Activated naive CD8-positive, alpha-beta T cell treated with anti-CD3 and anti-CD28 coated beads, Interleukin-2, amount 50 U/mL, for 24 hours (primary cell): ENCODE results near the gene GRIA1.

ENCODE experiments used
- ATAC-seq: fragments of 150-1000 bp; cut with Tn5 transposase; one replicate; pipeline ENCODE4 v1.10.0; 2021
- DNase-seq: peaks from one replicate; pipeline ENCODE4 v3.0.0; 2021
- H3K27ac Mint-ChIP-seq: one replicate; pipeline ENCODE4 v1.8.0; 2021; ENCODE audit warnings: mild to moderate bottlenecking, mixed read lengths
- H3K27me3 Mint-ChIP-seq: one replicate; pipeline ENCODE4 v1.8.0; 2021; ENCODE audit warnings: mixed read lengths
- H3K36me3 Mint-ChIP-seq: one replicate; pipeline ENCODE4 v1.8.0; 2021; ENCODE audit warnings: low read depth, mixed read lengths
- H3K4me1 Mint-ChIP-seq: one replicate; pipeline ENCODE4 v1.8.0; 2021; ENCODE audit warnings: mixed read lengths
- H3K4me3 Mint-ChIP-seq: one replicate; pipeline ENCODE4 v1.8.0; 2021; ENCODE audit warnings: mild to moderate bottlenecking, moderate library complexity, mixed read lengths
- H3K9me3 Mint-ChIP-seq: one replicate; pipeline ENCODE4 v1.8.0; 2021; ENCODE audit warnings: mixed read lengths

Gene GRIA1

GRCh38 chr5:153490118-153491037 is at the start of gene GRIA1:
Gene GRIA1, plus strand, starts transcription at chr5:153490670.
- Mint-ChIP-seq H3K4me1 (no peaks in the 10 kb centered on the region), H3K36me3 (no peaks in the 10 kb centered on the region)

GRCh38 chr5:153445875-153446579 is 44.4 kb upstream of the GRIA1 start:
- Mint-ChIP-seq H3K27me3 (no peaks in the 10 kb centered on the region), H3K4me3 (no peak overlapping the region), H3K36me3 (no peaks in the 10 kb centered on the region), H3K4me1 (no peaks in the 10 kb centered on the region), H3K9me3 (peaks cover 5% of the 10 kb centered on the region), H3K27ac (no peak overlapping the region)
- ATAC-seq (no peak), DNase-seq (no peak)

More at GRCh38 chr5:153490118-153491037, at the start of gene GRIA1:
- DNase-seq (no peak), ATAC-seq (no peak)
- Mint-ChIP-seq H3K27me3 (peaks cover 24% of the 10 kb centered on the region), H3K9me3 (no peaks in the 10 kb centered on the region), H3K27ac (no peak within 1 kb of the TSS), H3K4me3 (no peak within 1 kb of the TSS)

- Mint-ChIP-seq H3K9me3 (peaks cover 4% of the 10 kb centered on the region), H3K27ac (no peak overlapping the region)
Measured at GRCh38 chr5:153447534-153447933, 42.9 kb upstream of the GRIA1 start.

GRCh38 chr5:153456354-153456753 is 34.1 kb upstream of the GRIA1 start:
- DNase-seq (no peak), ATAC-seq (no peak)
- Mint-ChIP-seq H3K4me1 (no peaks in the 10 kb centered on the region), H3K9me3 (no peaks in the 10 kb centered on the region), H3K36me3 (no peaks in the 10 kb centered on the region), H3K27ac (no peak overlapping the region), H3K4me3 (no peak overlapping the region), H3K27me3 (no peaks in the 10 kb centered on the region)

More at GRCh38 chr5:153447534-153447933, 42.9 kb upstream of the GRIA1 start:
- no peaks in the 10 kb centered on the region for H3K4me1 Mint-ChIP-seq
- ATAC-seq: no peak
- DNase-seq: no peak
- H3K4me3 Mint-ChIP-seq: no peak overlapping the region
- no peaks in the 10 kb centered on the region for H3K36me3 Mint-ChIP-seq
- no peaks in the 10 kb centered on the region for H3K27me3 Mint-ChIP-seq

- no peak overlapping the region for H3K27ac Mint-ChIP-seq
- H3K4me1 Mint-ChIP-seq: no peaks in the 10 kb centered on the region
- H3K9me3 Mint-ChIP-seq: no peaks in the 10 kb centered on the region
- no peak overlapping the region for H3K4me3 Mint-ChIP-seq
- DNase-seq: no peak
- no peak for ATAC-seq
- H3K27me3 Mint-ChIP-seq: no peaks in the 10 kb centered on the region
- H3K36me3 Mint-ChIP-seq: no peaks in the 10 kb centered on the region
Measured at GRCh38 chr5:153456993-153457392, 33.5 kb upstream of the GRIA1 start.

- H3K27me3 Mint-ChIP-seq: no peaks in the 10 kb centered on the region
- no peak for DNase-seq
- ATAC-seq: no peak
- no peak overlapping the region for H3K4me3 Mint-ChIP-seq
- H3K9me3 Mint-ChIP-seq: no peaks in the 10 kb centered on the region
- no peaks in the 10 kb centered on the region for H3K36me3 Mint-ChIP-seq
- H3K4me1 Mint-ChIP-seq: no peaks in the 10 kb centered on the region
- H3K27ac Mint-ChIP-seq: no peak overlapping the region
Measured at GRCh38 chr5:153458268-153458667, 32.2 kb upstream of the GRIA1 start.

- Mint-ChIP-seq H3K4me1 (no peaks in the 10 kb centered on the region), H3K27me3 (no peaks in the 10 kb centered on the region), H3K36me3 (no peaks in the 10 kb centered on the region), H3K4me3 (no peak overlapping the region), H3K9me3 (no peaks in the 10 kb centered on the region), H3K27ac (no peak overlapping the region)
- DNase-seq (no peak), ATAC-seq (no peak)
Measured at GRCh38 chr5:153459051-153459743, 31.3 kb upstream of the GRIA1 start.

- Mint-ChIP-seq H3K36me3 (no peaks in the 10 kb centered on the region), H3K27ac (no peak overlapping the region)
- no peak for DNase-seq
Measured at GRCh38 chr5:153460421-153460820, 30.0 kb upstream of the GRIA1 start.

GRCh38 chr5:153461341-153461740 is 29.1 kb upstream of the GRIA1 start:
- no peak for ATAC-seq

More at GRCh38 chr5:153460421-153460820, 30.0 kb upstream of the GRIA1 start:
- no peak for ATAC-seq
- H3K9me3 Mint-ChIP-seq: no peaks in the 10 kb centered on the region
- no peak overlapping the region for H3K4me3 Mint-ChIP-seq
- H3K4me1 Mint-ChIP-seq: no peaks in the 10 kb centered on the region
- H3K27me3 Mint-ChIP-seq: no peaks in the 10 kb centered on the region

GRCh38 chr5:153463806-153464205 is 26.7 kb upstream of the GRIA1 start:
- Mint-ChIP-seq H3K4me3 (no peak overlapping the region), H3K36me3 (no peaks in the 10 kb centered on the region), H3K27ac (no peak overlapping the region), H3K9me3 (no peaks in the 10 kb centered on the region), H3K4me1 (no peaks in the 10 kb centered on the region), H3K27me3 (no peaks in the 10 kb centered on the region)
- DNase-seq (no peak), ATAC-seq (no peak)

More at GRCh38 chr5:153461341-153461740, 29.1 kb upstream of the GRIA1 start:
- no peak overlapping the region for H3K4me3 Mint-ChIP-seq
- no peak overlapping the region for H3K27ac Mint-ChIP-seq
- H3K9me3 Mint-ChIP-seq: no peaks in the 10 kb centered on the region
- H3K4me1 Mint-ChIP-seq: no peaks in the 10 kb centered on the region
- H3K36me3 Mint-ChIP-seq: no peaks in the 10 kb centered on the region
- no peak for DNase-seq
- no peaks in the 10 kb centered on the region for H3K27me3 Mint-ChIP-seq

GRCh38 chr5:153467546-153467945 is 22.9 kb upstream of the GRIA1 start:
- H3K27ac Mint-ChIP-seq: no peak overlapping the region
- H3K4me1 Mint-ChIP-seq: no peaks in the 10 kb centered on the region
- H3K4me3 Mint-ChIP-seq: no peak overlapping the region
- H3K9me3 Mint-ChIP-seq: no peaks in the 10 kb centered on the region
- no peak for DNase-seq
- no peaks in the 10 kb centered on the region for H3K36me3 Mint-ChIP-seq
- ATAC-seq: no peak
- H3K27me3 Mint-ChIP-seq: no peaks in the 10 kb centered on the region

- Mint-ChIP-seq H3K36me3 (no peaks in the 10 kb centered on the region), H3K4me1 (no peaks in the 10 kb centered on the region), H3K4me3 (no peak overlapping the region), H3K9me3 (no peaks in the 10 kb centered on the region), H3K27me3 (no peaks in the 10 kb centered on the region), H3K27ac (no peak overlapping the region)
- DNase-seq (no peak), ATAC-seq (no peak)
Measured at GRCh38 chr5:153469423-153469822, 21.0 kb upstream of the GRIA1 start.

GRCh38 chr5:153470736-153471135 is 19.7 kb upstream of the GRIA1 start:
- H3K36me3 Mint-ChIP-seq: no peaks in the 10 kb centered on the region
- no peaks in the 10 kb centered on the region for H3K4me1 Mint-ChIP-seq
- no peaks in the 10 kb centered on the region for H3K27me3 Mint-ChIP-seq
- ATAC-seq (no peak), DNase-seq (no peak)
- H3K27ac Mint-ChIP-seq: no peak overlapping the region
- H3K9me3 Mint-ChIP-seq: peaks cover 6% of the 10 kb centered on the region
- H3K4me3 Mint-ChIP-seq: no peak overlapping the region

GRCh38 chr5:153476767-153477166 is 13.7 kb upstream of the GRIA1 start:
- Mint-ChIP-seq H3K4me3 (no peak overlapping the region), H3K27me3 (peaks cover 5% of the 10 kb centered on the region), H3K27ac (no peak overlapping the region), H3K36me3 (no peaks in the 10 kb centered on the region), H3K4me1 (no peaks in the 10 kb centered on the region), H3K9me3 (peaks cover 6% of the 10 kb centered on the region)
- DNase-seq (no peak), ATAC-seq (no peak)
